H9 (cell line): Measurements from ENCODE around the gene TRABD. TPM values are rescaled to one million over a fixed set of nuclear protein-coding genes. Genes with fewer than 3 reads are reported as not detected.

Experiments used
- DNase-seq: peaks from one replicate; pipeline ENCODE4 v3.0.0-alpha.2; 2017
- H2AFZ ChIP-seq: one replicate; pipeline ENCODE4 v1.6.1; 2013; ENCODE audit warnings: mild to moderate bottlenecking, low read length, control low read depth, moderate library complexity
- H2AK5ac ChIP-seq: 2 replicates; pipeline ENCODE4 v1.6.1; 2013; ENCODE audit warnings: low read length, control low read depth, mixed read lengths; ENCODE audit not compliant: insufficient read length
- H2BK120ac ChIP-seq: one replicate; pipeline ENCODE4 v1.6.1; 2013; ENCODE audit warnings: low read depth, mild to moderate bottlenecking, low read length, control low read depth, inconsistent platforms; ENCODE audit not compliant: poor library complexity, severe bottlenecking
- H2BK12ac ChIP-seq: 2 replicates; pipeline ENCODE4 v1.6.1; 2013; ENCODE audit warnings: low read length, control low read depth, mixed read lengths, low read depth; ENCODE audit not compliant: insufficient read length
- H2BK15ac ChIP-seq: 2 replicates; pipeline ENCODE4 v1.6.1; 2013; ENCODE audit warnings: low read depth, low read length, control low read depth
- H2BK20ac ChIP-seq: one replicate; pipeline ENCODE4 v1.6.1; 2013; ENCODE audit warnings: low read depth, mild to moderate bottlenecking, low read length, control low read depth, inconsistent platforms; ENCODE audit not compliant: poor library complexity, severe bottlenecking
- H2BK5ac ChIP-seq: 2 replicates; pipeline ENCODE4 v1.6.1; 2013; ENCODE audit warnings: low read length, control low read depth, mixed read lengths; ENCODE audit not compliant: insufficient read length
- H3K14ac ChIP-seq: 2 replicates; pipeline ENCODE4 v1.6.1; 2013; ENCODE audit warnings: low read length, control low read depth; ENCODE audit not compliant: insufficient read depth
- H3K18ac ChIP-seq: 2 replicates; pipeline ENCODE4 v1.6.1; 2013; ENCODE audit warnings: low read depth, mild to moderate bottlenecking, mixed read lengths, low read length, control low read depth; ENCODE audit not compliant: insufficient read length
- H3K23ac ChIP-seq: 2 replicates; pipeline ENCODE4 v1.6.1; 2013; ENCODE audit warnings: low read length, control low read depth, mixed read lengths, low read depth; ENCODE audit not compliant: insufficient read length
- H3K23me2 ChIP-seq: 2 replicates; pipeline ENCODE4 v1.6.1; 2013; ENCODE audit warnings: low read depth, mild to moderate bottlenecking, mixed read lengths, low read length, control low read depth; ENCODE audit not compliant: insufficient read length, poor library complexity, severe bottlenecking
- H3K27ac ChIP-seq: 2 replicates; pipeline ENCODE4 v1.5.1; 2013; ENCODE audit warnings: low read length, control low read depth, mixed read lengths, low read depth; ENCODE audit not compliant: insufficient read length
- H3K27me3 ChIP-seq: 2 replicates; pipeline ENCODE4 v1.6.1; 2013; ENCODE audit warnings: low read length, control low read depth, inconsistent platforms; ENCODE audit not compliant: insufficient read depth
- H3K4ac ChIP-seq: 2 replicates; pipeline ENCODE4 v1.6.1; 2013; ENCODE audit warnings: low read depth, mild to moderate bottlenecking, control low read depth, inconsistent platforms, low read length, moderate library complexity
- H3K4me1 ChIP-seq: 2 replicates; pipeline ENCODE4 v1.6.1; 2013; ENCODE audit warnings: low read length, control low read depth, inconsistent platforms; ENCODE audit not compliant: insufficient read depth
- H3K4me2 ChIP-seq: 2 replicates; pipeline ENCODE4 v1.6.1; 2013; ENCODE audit warnings: low read length, control low read depth, mixed read lengths; ENCODE audit not compliant: insufficient read length, insufficient read depth
- H3K56ac ChIP-seq: 2 replicates; pipeline ENCODE4 v1.6.1; 2013; ENCODE audit warnings: low read depth, mild to moderate bottlenecking, mixed read lengths, low read length, control low read depth; ENCODE audit not compliant: insufficient read length
- H3K79me1 ChIP-seq: 2 replicates; pipeline ENCODE4 v1.6.1; 2013; ENCODE audit warnings: low read depth, mild to moderate bottlenecking, moderate library complexity, low read length, control low read depth, inconsistent platforms; ENCODE audit not compliant: insufficient read depth, poor library complexity, severe bottlenecking
- H3K79me2 ChIP-seq: 2 replicates; pipeline ENCODE4 v1.6.1; 2013; ENCODE audit warnings: low read length, control low read depth, inconsistent platforms; ENCODE audit not compliant: insufficient read depth
- H3K9ac ChIP-seq: 2 replicates; pipeline ENCODE4 v1.6.1; 2013; ENCODE audit warnings: low read length, control low read depth, mixed read lengths; ENCODE audit not compliant: insufficient read length; ENCODE audit errors: extremely low read depth
- H3K9me3 ChIP-seq: one replicate; pipeline ENCODE4 v1.6.1; 2013; ENCODE audit warnings: low read depth, low read length, inconsistent platforms; ENCODE audit not compliant: control insufficient read depth
- H3T11ph ChIP-seq: one replicate; pipeline ENCODE4 v1.6.1; 2013; ENCODE audit warnings: mild to moderate bottlenecking, low read length, control low read depth, inconsistent platforms
- H4K20me1 ChIP-seq: one replicate; pipeline ENCODE4 v1.6.1; 2013; ENCODE audit not compliant: control insufficient read depth, insufficient read length, insufficient read depth
- H4K5ac ChIP-seq: 2 replicates; pipeline ENCODE4 v1.6.1; 2013; ENCODE audit warnings: low read depth, mild to moderate bottlenecking, mixed read lengths, low read length, control low read depth; ENCODE audit not compliant: insufficient read length
- H4K8ac ChIP-seq: replicated peaks from 2 replicates; pipeline ENCODE4 v1.6.1; 2013; ENCODE audit warnings: low read length, control low read depth, mixed read lengths, low read depth; ENCODE audit not compliant: insufficient read length
- H4K91ac ChIP-seq: 2 replicates; pipeline ENCODE4 v1.6.1; 2013; ENCODE audit warnings: low read depth, mild to moderate bottlenecking, moderate library complexity, mixed read lengths, low read length, control low read depth; ENCODE audit not compliant: insufficient read length
- H3K27ac Mint-ChIP-seq, 3 experiments: 2 replicates in 2 of 3; 3 replicates in 1 of 3; pipeline ENCODE4 v1.8.0; 2020 to 2021; ENCODE audit warnings: mixed read lengths in 3 of 3, mild to moderate bottlenecking in 1 of 3, moderate library complexity in 1 of 3
- H3K27me3 Mint-ChIP-seq: 2 replicates; pipeline ENCODE4 v1.8.0; 2021; ENCODE audit warnings: low read depth, mild to moderate bottlenecking, moderate library complexity, mixed read lengths
- H3K36me3 Mint-ChIP-seq, 3 experiments: 2 replicates in 2 of 3; 3 replicates in 1 of 3; pipeline ENCODE4 v1.8.0; 2020 to 2021; ENCODE audit warnings: low read depth in 3 of 3, mixed read lengths in 3 of 3; ENCODE audit not compliant: insufficient read depth in 1 of 3
- H3K4me1 Mint-ChIP-seq, 2 experiments: 2 replicates each; pipeline ENCODE4 v1.8.0; 2020; ENCODE audit warnings: mixed read lengths in 2 of 2
- H3K4me3 Mint-ChIP-seq, 2 experiments: 2 replicates in 1 of 2; 3 replicates in 1 of 2; pipeline ENCODE4 v1.8.0; 2020 to 2021; ENCODE audit warnings: mild to moderate bottlenecking in 2 of 2, mixed read lengths in 2 of 2, moderate library complexity in 1 of 2
- H3K9me3 Mint-ChIP-seq, 2 experiments: 2 replicates in 1 of 2; 3 replicates in 1 of 2; pipeline ENCODE4 v1.8.0; 2020; ENCODE audit warnings: mild to moderate bottlenecking in 2 of 2, mixed read lengths in 2 of 2, moderate library complexity in 1 of 2
- WGBS: extraction: QIAGEN DNeasy Blood & Tissue Kit; methylation state at CpG from one replicate; pipeline ENCODE4 v1.1.7; 2013; ENCODE audit warnings: missing lambda C conversion rate, low lambda C conversion rate, mixed read lengths; ENCODE audit not compliant: insufficient read length; ENCODE audit errors: extremely low coverage; 5-methylcytosine and 5-hydroxymethylcytosine counted together
- total RNA-seq: library from RNA; stranded (reverse); gene quantifications from 2 replicates; pipeline ENCODE4 v1.2.1, GENCODE V29; 2021
- TF ChIP-seq, protein P1 (sequence below): fragments of 200-600 bp; sonication (generic); conservative IDR thresholded peaks from 3 replicates; pipeline ENCODE4 v1.8.0; 2021; ENCODE audit warnings: antibody characterized with exemption, mild to moderate bottlenecking

Gene TRABD
- total RNA-seq, 1 experiment from 2014 or later: 47.8 TPM

DNA sequence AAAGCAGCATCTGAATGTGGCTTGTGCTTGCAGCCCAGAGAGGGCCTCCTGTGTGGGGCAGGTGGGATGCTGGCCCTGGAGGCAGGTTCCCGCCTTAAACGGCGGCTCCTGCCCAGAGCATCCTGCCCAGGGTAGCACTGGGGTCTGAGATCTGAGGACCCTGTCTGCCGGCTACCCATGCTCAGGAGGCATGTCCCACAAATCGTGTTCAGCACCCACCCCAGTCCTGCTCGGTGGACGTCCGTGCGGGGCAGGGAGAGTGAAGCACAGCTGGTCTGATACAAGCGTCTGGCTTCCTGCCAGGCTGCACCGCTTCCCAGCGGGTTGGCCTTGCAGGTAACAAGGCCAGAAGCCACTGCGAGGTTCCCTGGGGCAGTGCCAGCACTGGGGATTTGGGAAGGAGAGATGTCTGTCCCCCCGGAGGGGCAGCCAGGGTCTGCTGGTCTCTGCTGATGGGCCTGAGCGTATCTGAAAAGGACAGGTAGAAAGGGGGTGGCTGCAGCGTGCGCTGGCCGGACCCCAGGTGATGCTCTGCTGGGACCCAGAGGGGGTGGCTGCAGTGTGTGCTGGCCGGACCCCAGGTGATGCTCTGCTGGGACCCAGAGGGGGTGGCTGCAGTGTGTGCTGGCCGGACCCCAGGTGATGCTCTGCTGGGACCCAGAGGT, 3.6 kb downstream of the TRABD start:
- Histone ChIP-seq H3K4me1 (no peaks in the 10 kb centered on the region), H2AFZ (no peak overlapping the region), H2BK20ac (no peak overlapping the region), H3K79me1 (no peaks in the 10 kb centered on the region), H3K56ac (no peak overlapping the region), H2BK15ac (no peak overlapping the region), H3K79me2 (peaks cover 5% of the 10 kb centered on the region; the same call in 1 of the 2 replicates), H3T11ph (no peak overlapping the region), H3K27me3 (no peaks in the 10 kb centered on the region), H3K18ac (no peak overlapping the region), H3K4me2 (no peak overlapping the region), H3K27ac (no peak overlapping the region), H3K9ac (no peak overlapping the region), H2BK5ac (no peak overlapping the region), H2BK12ac (no peak overlapping the region), H3K23me2 (peaks cover 17% of the 10 kb centered on the region), H3K9me3 (no peaks in the 10 kb centered on the region), H2AK5ac (no peak overlapping the region), H3K4ac (no peak overlapping the region), H4K8ac (no peak overlapping the region), H4K5ac (no peak overlapping the region), H3K14ac (no peak overlapping the region; the same call in 1 of the 2 replicates), H2BK120ac (no peak overlapping the region), H3K23ac (no peak overlapping the region), H4K20me1 (no peaks in the 10 kb centered on the region), H4K91ac (no peak overlapping the region)
- H3K36me3 Mint-ChIP-seq: peaks cover 4 to 6% (median 5%) of the 10 kb centered on the region in 3 experiments
- TF ChIP-seq, protein P1, sequence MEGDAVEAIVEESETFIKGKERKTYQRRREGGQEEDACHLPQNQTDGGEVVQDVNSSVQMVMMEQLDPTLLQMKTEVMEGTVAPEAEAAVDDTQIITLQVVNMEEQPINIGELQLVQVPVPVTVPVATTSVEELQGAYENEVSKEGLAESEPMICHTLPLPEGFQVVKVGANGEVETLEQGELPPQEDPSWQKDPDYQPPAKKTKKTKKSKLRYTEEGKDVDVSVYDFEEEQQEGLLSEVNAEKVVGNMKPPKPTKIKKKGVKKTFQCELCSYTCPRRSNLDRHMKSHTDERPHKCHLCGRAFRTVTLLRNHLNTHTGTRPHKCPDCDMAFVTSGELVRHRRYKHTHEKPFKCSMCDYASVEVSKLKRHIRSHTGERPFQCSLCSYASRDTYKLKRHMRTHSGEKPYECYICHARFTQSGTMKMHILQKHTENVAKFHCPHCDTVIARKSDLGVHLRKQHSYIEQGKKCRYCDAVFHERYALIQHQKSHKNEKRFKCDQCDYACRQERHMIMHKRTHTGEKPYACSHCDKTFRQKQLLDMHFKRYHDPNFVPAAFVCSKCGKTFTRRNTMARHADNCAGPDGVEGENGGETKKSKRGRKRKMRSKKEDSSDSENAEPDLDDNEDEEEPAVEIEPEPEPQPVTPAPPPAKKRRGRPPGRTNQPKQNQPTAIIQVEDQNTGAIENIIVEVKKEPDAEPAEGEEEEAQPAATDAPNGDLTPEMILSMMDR: no peak
- H3K4me3 Mint-ChIP-seq: no peak overlapping the region
- no CpG with 5 or more reads among the region's 20 CpGs for WGBS
- no peaks in the 10 kb centered on the region; the same call in 1 of the 2 replicates for H3K27me3 Mint-ChIP-seq
- H3K4me1 Mint-ChIP-seq: peaks cover 10 to 26% of the 10 kb centered on the region in 2 experiments
- no peak for DNase-seq
- H3K27ac Mint-ChIP-seq: peak overlapping the region in 1 of 3 experiments; percentile 86; a peak in 2 of 7 replicates
- no peaks in the 10 kb centered on the region for H3K9me3 Mint-ChIP-seq
